ENCODE results near the gene POPDC2.

The POPDC2 gene

DNA sequence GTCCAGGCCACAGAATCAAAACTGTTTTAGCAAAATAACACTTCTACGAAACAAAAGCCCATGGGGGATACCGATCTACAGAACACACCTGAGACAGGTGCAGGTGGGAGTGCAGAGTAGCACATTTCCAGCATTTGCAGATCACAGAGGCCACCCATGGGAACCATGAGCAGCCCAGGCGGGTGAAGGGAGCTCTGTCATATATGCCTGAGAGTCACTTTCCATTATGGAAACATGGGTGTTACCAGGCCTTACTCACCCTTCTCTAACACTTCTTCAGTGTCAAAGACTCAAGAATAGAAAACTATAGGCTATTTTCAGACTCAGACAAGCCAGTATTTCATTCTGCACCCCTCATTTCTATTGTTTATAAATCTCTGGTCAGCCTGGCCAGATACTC lies 59.2 kb downstream of the POPDC2 start (continued):
- TF ChIP-seq, protein P1, sequence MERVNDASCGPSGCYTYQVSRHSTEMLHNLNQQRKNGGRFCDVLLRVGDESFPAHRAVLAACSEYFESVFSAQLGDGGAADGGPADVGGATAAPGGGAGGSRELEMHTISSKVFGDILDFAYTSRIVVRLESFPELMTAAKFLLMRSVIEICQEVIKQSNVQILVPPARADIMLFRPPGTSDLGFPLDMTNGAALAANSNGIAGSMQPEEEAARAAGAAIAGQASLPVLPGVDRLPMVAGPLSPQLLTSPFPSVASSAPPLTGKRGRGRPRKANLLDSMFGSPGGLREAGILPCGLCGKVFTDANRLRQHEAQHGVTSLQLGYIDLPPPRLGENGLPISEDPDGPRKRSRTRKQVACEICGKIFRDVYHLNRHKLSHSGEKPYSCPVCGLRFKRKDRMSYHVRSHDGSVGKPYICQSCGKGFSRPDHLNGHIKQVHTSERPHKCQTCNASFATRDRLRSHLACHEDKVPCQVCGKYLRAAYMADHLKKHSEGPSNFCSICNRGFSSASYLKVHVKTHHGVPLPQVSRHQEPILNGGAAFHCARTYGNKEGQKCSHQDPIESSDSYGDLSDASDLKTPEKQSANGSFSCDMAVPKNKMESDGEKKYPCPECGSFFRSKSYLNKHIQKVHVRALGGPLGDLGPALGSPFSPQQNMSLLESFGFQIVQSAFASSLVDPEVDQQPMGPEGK (CRISPR knock-in tag; IDR thresholded peaks at IDR 0.05; ENCODE audit: borderline replicate concordance), result no peak
- TF ChIP-seq, protein P2, sequence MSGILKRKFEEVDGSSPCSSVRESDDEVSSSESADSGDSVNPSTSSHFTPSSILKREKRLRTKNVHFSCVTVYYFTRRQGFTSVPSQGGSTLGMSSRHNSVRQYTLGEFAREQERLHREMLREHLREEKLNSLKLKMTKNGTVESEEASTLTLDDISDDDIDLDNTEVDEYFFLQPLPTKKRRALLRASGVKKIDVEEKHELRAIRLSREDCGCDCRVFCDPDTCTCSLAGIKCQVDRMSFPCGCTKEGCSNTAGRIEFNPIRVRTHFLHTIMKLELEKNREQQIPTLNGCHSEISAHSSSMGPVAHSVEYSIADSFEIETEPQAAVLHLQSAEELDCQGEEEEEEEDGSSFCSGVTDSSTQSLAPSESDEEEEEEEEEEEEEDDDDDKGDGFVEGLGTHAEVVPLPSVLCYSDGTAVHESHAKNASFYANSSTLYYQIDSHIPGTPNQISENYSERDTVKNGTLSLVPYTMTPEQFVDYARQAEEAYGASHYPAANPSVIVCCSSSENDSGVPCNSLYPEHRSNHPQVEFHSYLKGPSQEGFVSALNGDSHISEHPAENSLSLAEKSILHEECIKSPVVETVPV (CRISPR knock-in tag; IDR thresholded peaks at IDR 0.05), result no peak
- no peak for TF ChIP-seq ISL1 (CRISPR knock-in tag; IDR thresholded peaks at IDR 0.05)
- TF ChIP-seq ZFP30 (CRISPR knock-in tag; IDR thresholded peaks at IDR 0.05), result no peak
- no peak for TF ChIP-seq BACH2 (CRISPR knock-in tag; IDR thresholded peaks at IDR 0.05; ENCODE audit: borderline replicate concordance)

DNA sequence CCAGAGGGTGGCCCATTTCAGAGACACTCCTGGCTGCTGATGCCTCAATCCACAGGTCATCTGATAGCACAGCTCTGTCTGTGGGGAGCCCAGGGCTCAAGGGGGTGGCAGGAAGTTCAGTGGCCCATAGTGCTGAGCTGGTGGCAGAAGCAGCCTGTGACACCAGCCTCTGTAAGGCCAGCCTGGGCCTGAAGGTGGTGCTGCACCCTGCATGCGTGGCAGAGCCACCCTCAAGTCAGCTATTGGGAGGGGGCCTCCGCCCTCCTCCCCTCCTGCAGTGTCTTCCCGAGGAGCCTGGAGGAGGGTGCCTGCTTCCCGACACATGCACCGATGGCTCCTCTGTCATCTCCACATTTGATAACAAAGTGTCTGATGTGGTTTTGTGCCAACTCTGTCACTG lies 59.7 kb downstream of the POPDC2 start:
- TF ChIP-seq GLIS3 (CRISPR knock-in tag; IDR thresholded peaks at IDR 0.05) (no peak), TCF4 (CRISPR knock-in tag; IDR thresholded peaks at IDR 0.05; ENCODE audit: borderline replicate concordance) (no peak)
- peak; percentile 88 for ATAC-seq

DNA sequence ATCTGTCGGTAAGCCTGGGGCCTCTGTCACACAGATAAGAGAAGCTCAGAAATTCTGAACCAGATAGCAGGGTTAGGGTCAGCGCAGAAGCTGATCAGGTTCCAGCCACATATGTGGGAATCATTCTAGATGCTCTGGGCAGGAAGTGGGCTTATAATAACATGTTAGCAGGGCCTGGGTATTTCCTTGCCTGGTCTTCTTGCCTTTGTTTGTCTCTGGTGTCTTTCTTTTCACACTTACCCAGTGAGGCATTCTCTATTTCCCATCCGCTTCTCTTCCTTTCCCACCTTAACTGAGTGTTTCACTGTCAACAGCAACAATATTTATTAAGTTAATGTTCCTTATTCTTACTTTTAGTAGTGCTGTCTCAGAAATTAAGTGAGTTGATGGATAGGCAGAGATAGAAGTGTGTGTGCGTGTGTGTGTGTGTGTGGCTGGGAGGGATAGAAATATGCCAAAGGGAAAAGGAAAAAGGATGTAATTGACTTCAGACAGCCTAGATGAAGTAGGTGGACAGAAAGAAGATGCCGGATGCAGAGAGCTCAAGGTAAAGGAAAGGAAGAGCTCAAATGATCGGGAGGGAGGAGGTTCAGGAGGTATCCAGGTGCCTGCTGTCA lies 60.7 kb downstream of the POPDC2 start:
- ATAC-seq, result no peak
- no peak for TF ChIP-seq ESRRG (CRISPR knock-in tag; IDR thresholded peaks at IDR 0.05)
- TF ChIP-seq, protein P3, sequence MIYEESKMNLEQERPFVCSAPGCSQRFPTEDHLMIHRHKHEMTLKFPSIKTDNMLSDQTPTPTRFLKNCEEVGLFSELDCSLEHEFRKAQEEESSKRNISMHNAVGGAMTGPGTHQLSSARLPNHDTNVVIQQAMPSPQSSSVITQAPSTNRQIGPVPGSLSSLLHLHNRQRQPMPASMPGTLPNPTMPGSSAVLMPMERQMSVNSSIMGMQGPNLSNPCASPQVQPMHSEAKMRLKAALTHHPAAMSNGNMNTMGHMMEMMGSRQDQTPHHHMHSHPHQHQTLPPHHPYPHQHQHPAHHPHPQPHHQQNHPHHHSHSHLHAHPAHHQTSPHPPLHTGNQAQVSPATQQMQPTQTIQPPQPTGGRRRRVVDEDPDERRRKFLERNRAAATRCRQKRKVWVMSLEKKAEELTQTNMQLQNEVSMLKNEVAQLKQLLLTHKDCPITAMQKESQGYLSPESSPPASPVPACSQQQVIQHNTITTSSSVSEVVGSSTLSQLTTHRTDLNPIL (CRISPR knock-in tag; IDR thresholded peaks at IDR 0.05; ENCODE audit: low read depth), result no peak
- TF ChIP-seq ARNTL (CRISPR knock-in tag; IDR thresholded peaks at IDR 0.05; ENCODE audit: borderline replicate concordance, low read depth), result no peak
- TF ChIP-seq ZC3H10 (CRISPR knock-in tag; IDR thresholded peaks at IDR 0.05), result no peak
- no peak for TF ChIP-seq GLIS3 (CRISPR knock-in tag; IDR thresholded peaks at IDR 0.05)
- TF ChIP-seq ISL1 (CRISPR knock-in tag; IDR thresholded peaks at IDR 0.05), result no peak
- TF ChIP-seq, protein P2 (CRISPR knock-in tag; IDR thresholded peaks at IDR 0.05), result no peak
- TF ChIP-seq TOX (CRISPR knock-in tag; IDR thresholded peaks at IDR 0.05; ENCODE audit: borderline replicate concordance), result no peak
- no peak for TF ChIP-seq ZFP30 (CRISPR knock-in tag; IDR thresholded peaks at IDR 0.05)
- TF ChIP-seq ZFP3 (CRISPR knock-in tag; IDR thresholded peaks at IDR 0.05), result no peak
- TF ChIP-seq, protein P4, sequence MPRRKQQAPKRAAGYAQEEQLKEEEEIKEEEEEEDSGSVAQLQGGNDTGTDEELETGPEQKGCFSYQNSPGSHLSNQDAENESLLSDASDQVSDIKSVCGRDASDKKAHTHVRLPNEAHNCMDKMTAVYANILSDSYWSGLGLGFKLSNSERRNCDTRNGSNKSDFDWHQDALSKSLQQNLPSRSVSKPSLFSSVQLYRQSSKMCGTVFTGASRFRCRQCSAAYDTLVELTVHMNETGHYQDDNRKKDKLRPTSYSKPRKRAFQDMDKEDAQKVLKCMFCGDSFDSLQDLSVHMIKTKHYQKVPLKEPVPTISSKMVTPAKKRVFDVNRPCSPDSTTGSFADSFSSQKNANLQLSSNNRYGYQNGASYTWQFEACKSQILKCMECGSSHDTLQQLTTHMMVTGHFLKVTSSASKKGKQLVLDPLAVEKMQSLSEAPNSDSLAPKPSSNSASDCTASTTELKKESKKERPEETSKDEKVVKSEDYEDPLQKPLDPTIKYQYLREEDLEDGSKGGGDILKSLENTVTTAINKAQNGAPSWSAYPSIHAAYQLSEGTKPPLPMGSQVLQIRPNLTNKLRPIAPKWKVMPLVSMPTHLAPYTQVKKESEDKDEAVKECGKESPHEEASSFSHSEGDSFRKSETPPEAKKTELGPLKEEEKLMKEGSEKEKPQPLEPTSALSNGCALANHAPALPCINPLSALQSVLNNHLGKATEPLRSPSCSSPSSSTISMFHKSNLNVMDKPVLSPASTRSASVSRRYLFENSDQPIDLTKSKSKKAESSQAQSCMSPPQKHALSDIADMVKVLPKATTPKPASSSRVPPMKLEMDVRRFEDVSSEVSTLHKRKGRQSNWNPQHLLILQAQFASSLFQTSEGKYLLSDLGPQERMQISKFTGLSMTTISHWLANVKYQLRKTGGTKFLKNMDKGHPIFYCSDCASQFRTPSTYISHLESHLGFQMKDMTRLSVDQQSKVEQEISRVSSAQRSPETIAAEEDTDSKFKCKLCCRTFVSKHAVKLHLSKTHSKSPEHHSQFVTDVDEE (CRISPR knock-in tag; IDR thresholded peaks at IDR 0.05), result no peak
- TF ChIP-seq CSDC2 (CRISPR knock-in tag; IDR thresholded peaks at IDR 0.05), result no peak
- TF ChIP-seq ZNF8 (CRISPR knock-in tag; IDR thresholded peaks at IDR 0.05), result no peak
- TF ChIP-seq TCF4 (CRISPR knock-in tag; IDR thresholded peaks at IDR 0.05; ENCODE audit: borderline replicate concordance), result no peak
- TF ChIP-seq, protein P5, sequence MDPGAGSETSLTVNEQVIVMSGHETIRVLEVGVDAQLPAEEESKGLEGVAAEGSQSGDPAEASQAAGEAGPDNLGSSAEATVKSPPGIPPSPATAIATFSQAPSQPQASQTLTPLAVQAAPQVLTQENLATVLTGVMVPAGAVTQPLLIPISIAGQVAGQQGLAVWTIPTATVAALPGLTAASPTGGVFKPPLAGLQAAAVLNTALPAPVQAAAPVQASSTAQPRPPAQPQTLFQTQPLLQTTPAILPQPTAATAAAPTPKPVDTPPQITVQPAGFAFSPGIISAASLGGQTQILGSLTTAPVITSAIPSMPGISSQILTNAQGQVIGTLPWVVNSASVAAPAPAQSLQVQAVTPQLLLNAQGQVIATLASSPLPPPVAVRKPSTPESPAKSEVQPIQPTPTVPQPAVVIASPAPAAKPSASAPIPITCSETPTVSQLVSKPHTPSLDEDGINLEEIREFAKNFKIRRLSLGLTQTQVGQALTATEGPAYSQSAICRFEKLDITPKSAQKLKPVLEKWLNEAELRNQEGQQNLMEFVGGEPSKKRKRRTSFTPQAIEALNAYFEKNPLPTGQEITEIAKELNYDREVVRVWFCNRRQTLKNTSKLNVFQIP (CRISPR knock-in tag; IDR thresholded peaks at IDR 0.05; ENCODE audit: borderline replicate concordance, low read depth), result no peak
- TF ChIP-seq ZNF70 (CRISPR knock-in tag; IDR thresholded peaks at IDR 0.05), result no peak
- no peak for TF ChIP-seq PPARA (CRISPR knock-in tag; IDR thresholded peaks at IDR 0.05; ENCODE audit: borderline replicate concordance)
